Measurements from ENCODE around the gene FARS2.
"Not testable (repeated sequence)": the region's sequence is repeated elsewhere in the genome, so short reads cannot be mapped to it uniquely, and the experiment has no call there.

Gene FARS2

DNA sequence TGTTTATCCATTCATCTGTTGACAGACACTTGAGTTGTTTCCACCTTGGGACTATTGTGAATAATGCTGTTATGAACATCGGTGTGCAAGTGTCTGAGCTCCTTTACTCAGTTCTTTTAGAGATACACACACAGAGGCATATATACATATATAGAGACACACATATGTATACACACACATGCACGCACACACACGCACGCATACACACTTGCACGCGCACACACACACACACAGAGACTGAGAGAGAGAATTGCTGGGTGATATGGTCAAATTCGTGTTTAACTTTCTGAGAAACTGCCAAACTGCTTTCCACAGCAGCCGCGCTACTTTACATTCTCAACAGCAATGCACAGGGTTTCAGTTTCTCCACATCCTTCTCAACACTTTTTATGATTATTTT, 273.3 kb downstream of the FARS2 start:
- no peak for DNase-seq

DNA sequence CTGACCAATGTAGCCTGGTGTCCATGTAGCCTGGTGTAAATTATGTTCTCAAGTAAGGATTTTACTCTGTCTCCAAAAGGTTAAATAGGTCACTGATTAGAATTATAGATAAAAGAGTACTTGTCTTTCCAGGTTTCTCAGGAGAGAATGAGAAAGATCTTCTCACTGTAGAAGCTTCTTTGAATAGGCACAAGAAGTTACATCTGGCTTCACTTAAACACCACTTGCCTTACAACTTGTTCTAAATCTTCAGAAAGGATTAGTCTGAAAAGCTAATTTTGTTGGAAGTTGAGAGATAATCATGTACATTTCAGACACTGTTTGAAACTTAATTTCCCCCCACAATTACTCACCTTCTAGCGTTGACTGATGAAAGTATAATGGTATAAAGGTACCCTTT, 275.3 kb downstream of the FARS2 start:
- DNase-seq, result no peak

DNA sequence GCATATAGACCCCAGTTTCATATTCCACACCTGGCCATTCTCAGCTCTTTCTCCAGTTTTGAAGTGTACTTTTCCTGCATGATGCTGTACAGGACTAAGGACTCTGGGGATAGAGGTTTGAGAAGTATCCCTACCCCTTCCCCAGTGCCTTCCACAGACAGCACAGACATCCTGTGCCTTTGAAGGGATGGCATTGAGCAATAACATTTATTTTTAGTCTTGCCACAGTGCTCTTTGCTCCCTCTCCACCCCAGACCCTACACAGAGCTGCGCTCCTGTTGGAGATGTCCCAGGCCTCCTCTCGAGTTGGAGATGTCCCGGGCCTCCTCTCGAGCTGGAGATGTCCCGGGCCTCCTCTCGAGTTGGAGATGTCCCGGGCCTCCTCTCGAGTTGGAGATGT, 275.8 kb downstream of the FARS2 start:
- no peak for DNase-seq

DNA sequence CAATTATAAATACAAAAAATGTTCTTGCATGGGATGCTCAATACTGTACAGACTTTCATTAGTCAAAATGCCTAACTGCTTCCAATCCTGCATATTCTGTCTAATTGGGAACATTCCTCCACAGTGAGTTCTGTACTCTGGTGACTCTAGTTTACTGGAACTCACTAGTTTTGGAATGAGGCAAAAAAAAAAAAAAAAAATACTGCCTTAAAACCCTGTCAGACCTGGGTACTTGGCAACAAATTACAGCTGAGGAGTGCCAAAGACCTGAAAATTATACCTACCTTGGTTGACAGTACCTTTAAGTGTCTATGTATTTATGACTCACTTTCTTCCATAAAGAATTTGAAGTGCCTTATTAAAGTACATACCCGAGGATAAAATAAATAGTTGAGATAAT, 276.7 kb downstream of the FARS2 start:
- no peak for DNase-seq

DNA sequence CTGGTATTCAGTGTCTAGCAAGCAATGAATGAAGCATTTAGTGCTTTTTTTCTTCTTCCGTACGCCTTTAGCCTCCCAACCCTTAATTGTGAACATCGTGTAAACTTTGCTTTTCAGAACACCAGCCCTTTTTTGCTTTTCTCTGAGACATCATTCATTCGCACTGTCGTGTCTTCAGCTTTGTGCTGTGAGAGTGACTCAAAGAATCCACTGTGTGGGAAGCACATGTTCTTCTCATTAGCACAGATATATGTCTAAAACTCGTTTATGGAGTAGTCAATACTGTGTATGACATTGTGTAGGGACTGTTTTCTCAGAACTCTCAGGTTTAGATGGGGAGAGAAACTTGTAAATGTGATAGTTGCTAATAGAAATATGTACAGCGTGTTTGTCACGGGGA, 279.1 kb downstream of the FARS2 start:
- DNase-seq, result no peak

DNA sequence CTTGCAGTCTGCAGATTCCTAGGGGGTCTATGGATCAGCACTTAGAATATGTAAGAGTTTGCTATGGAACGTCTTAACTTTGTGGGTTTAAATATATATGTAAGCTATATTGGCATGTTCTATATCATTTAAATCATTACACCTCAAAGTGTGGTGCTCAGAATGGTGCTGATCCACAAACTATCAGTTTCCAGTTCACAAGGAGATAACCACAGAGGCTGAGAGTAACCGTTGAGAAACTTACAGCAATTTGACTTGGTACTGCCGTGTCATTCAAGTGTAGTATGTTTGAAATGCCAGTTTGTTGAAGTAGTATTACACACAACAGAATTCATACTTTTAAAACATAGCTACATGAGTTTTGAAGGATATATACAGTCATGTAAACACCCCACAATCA, 279.7 kb downstream of the FARS2 start:
- DNase-seq, result no peak

DNA sequence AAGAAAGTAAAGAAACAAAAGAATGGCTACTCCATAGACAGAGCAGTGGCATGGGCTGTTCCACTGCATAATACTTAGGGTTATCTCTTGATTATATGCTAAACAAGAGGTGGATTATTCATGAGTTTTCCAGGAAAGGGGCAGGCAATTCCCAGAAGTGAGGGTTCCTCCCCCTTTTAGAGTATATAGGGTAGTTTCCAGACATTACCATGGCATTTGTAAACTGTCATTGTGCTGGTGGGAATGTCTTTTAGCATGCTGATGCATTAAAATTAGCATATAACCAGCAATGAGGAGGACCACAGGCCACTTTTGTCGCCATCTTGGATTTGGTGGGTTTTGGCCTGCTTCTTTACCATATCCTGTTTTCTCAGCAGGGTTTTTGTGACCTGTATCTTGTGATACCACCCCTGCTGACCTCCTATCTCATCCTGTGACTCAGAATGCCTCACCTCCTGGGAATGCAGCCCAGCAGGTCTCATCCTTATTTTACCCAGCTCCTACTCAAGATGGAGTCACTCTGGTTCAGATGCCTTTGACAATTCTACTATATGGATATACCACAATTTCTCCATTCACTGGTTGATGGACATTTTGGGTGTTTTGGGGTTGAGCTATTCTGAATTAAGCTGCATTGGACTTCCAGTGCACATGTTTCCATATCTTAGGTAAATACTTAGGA, 280.6 kb downstream of the FARS2 start:
- DNase-seq, result no peak

DNA sequence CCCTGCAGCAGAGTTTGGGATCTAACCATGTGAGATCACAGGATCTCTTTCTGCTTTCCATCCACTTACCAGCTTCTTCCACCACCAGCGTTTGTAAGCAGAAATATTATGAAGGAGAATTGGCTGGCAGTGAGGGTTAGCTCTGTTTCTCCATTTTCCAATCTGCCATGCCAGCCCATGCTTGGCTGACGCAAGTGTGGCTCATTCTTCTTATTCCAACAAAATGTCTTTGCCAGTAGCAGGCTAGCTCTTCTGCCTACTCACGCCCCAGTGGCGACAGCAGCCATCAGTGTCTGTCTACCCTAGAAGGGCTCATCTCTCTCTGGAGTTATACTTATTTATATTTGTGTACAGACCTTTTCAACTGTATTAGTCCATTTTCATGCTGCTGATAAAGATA, 286.2 kb downstream of the FARS2 start:
- DNase-seq, result peak in 4 of 56 donors; percentile 2 to 40 (median 11)

DNA sequence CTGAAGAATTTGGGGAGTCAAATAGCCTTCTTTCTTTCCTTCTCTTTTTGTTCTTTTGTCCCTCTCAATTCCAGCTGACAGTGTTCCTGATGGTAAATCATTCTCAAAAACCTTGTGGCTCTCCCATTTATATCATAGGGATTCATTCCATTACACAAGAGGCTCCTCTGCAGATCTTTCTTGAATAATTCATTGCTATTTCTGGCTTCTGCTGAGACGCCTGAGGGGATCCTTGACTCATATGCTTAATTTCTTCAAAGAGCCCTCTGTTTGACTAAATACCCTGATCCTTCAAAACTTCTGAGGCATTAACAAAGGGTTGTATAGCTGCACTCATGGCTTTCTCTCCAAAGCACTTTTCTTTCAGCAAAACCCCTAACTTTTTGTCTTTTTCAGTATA, 289.3 kb downstream of the FARS2 start:
- no peak for DNase-seq

DNA sequence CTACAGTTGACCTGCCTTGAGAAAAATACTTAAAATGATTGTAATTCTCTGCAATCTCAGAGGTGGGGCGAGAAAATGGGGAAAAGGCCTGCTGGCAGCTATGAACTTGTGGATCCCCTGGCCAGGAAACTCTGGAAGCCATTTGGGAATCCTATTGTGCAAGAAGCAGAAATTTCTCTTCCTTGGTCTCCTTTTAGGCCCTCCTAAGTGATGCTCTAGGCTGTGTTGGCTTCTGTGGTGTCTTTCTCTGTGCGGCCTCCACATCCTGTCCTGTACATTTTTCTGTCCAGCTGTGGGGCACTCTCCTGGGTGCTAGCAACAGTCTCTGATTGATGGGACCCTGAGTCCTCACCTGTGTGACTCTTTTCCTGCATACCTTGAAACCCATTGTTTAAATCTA, 290.9 kb downstream of the FARS2 start:
- DNase-seq, result no peak

DNA sequence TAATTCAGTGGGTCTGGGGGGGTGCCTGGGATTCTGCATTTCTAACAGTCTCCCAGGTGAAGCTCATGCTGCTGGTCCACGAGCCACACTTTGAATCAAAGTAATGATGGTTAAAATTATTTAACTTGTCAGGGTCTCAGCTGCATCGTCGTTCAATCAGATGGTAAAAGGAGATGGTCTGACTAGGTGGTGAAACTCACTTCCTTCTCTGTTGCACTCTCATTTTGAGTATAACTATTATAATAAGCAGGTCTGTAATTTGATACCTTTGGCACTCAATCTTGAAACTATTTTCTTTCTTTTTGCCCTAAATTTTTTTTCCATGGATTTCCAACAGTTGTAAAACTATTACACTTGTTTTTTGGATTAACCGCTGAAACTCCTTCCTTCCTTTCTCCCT, 292.5 kb downstream of the FARS2 start:
- no peak for DNase-seq

DNA sequence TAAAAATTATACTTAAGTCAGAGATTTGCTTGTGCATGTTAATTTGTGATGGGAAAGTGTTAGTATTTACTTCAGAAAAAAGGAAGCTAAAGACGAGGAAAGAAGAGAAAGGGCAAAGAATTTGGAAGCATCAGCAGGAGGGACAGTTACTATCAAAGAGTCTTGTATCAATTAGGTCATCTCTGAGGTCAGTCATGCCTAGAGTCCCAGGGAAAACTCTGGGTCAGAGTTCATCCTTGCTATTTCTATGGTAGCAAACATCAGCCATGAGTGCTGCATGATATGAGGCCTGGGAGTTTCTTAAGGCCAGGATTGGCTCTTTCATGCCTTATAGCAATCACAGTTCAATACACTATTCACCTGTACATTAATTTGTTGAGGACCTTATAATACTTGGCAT, 292.9 kb downstream of the FARS2 start:
- no peak for DNase-seq

DNA sequence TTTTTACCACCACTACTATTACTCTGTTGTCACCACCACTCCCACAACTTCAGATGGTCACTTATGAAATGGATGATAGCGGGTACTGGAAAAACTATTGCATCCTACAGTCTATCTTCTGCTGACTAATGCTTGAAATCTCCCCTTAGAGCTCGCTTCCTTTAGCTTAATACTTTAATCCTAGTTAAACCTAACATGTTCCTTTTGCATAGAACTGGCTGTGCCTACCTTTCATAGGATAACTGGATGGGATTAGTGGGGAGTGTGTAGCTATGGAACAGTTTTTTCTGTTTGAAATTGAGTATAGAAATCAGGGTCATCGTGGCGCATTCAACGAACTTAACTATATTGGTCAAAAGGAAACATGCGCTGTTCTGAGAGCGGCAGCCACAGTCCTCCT, 294.7 kb downstream of the FARS2 start:
- no peak for DNase-seq

DNA sequence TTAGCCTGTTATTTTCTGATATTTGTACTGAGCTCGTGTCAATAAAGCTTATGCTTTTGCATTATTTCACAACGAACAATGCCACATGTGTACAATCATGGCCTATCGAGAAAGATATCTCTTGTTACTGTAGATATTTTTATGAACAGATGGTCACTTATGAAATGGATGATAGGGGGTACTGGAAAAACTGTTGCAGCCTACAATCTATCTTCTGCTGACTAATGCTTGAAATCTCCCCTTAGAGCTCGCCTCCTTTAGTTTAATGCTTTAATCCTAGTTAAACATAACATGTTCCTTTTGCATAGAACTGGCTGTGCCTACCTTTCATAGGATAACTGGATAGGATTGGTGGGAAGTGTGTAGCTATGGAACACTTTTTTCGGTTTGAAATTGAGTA, 296.2 kb downstream of the FARS2 start:
- no peak for DNase-seq

DNA sequence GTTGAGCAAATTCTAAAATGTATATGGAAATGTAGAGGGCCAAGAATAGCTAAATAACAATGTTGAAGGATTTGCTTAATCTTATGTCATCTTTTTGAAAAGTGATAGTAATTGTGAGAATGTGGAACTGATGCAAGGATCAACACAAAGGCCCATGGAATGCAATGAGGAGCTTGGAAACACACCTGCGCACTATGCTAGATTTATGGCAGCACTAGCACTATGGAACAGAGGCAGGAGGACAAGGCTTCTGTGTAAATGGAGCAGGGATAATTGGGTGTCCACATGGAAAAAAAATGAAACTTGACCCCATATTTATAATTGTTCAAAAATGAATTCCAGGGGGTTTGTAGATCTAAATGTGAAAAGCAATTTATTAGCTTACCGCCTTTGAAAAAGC, 298.3 kb downstream of the FARS2 start:
- DNase-seq, result no peak

DNA sequence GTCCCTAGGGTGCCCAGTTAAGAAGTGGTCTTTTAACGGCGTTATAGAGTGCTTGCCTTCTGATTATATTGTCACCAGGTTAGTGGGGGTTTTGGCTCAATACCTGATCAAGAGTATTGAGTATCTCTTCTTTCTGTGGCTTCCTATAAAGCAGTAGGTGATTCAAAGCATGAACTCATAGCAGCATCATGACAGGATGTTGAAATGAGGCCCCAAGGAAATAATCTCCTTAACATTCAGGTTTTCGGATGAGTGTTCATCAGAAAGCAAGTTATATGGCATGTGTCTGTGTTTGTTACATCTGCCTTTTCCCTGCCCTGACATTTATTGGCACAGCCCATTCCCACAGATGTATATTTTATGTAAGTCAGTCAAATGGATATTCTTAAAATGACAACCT, 301.0 kb downstream of the FARS2 start:
- DNase-seq, result no peak

DNA sequence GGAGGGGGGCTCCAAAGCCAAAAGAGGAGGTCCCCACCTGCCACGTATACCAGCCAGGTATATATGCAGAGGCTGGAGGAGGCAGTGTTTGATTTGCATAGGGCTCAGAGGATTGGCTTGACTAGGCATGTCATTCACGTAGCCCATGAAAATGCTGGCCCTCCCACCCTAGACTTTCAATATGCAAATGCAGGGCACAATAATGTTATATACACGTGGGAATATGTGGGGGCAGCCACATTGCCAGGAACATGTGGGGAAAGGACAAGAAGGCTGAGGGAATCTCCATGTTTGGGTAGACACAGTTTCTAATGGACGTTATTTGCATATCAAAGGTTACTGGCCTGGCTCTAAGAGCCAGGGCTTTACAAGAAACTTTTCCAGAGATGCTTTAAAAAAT, 301.8 kb downstream of the FARS2 start:
- DNase-seq, result no peak

DNA sequence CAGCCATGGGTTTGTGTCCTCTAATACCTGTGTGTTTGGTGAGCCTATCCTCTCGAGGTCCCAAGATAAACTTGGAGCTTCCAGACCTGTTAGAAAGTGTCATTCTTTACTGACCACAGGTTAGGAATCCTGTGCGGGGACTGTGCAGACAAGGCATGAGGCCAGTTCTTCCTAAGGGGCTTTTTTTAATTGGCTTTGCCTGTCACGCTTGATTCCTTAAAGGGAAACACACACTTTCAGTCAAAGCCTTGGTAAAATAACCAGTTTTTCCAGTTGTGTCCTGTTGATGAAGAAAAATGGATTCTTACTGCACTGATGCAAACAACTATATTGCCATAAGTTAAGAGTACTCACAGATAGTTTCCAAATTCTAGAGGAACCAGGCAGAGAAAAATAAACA, 303.4 kb downstream of the FARS2 start:
- DNase-seq, result not testable (repeated sequence)

DNA sequence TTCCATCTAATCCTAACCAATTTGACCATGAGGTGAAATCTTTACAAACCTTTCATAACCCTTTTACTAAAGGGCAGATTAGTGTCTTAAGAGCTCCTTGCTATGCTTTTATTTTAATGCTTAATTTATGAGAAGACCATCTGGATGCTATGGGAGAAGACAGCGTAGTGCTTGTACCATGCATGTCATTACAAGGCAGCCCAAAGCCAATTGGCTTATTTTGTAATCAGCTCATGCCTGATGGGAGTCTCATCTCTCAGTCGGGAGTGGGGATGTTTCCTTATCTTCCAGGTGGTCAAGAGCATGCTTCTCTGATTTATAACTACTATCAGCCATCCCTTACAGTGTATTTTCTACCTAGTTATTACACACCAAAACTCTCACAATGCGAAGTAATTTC, 304.7 kb downstream of the FARS2 start:
- DNase-seq, result no peak

DNA sequence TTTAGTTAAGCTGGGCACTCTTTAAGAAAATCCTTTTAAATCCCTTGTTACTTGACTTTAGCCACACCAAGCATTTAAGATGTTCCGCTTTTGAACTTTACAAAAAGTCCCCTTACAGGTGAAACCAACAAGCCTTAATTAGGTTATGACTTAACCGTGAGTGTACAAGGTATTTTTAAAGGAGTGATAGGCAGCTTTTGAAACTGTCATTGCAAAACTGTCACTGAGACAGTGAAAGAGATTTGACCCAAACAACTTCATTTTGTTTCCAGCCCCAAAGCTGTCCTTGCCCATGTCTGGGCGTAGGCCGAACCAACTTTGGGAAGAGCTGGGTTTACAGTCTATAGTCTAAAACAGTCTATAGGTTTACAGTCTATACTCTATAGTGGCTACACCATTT, 305.4 kb downstream of the FARS2 start:
- DNase-seq, result no peak

DNA sequence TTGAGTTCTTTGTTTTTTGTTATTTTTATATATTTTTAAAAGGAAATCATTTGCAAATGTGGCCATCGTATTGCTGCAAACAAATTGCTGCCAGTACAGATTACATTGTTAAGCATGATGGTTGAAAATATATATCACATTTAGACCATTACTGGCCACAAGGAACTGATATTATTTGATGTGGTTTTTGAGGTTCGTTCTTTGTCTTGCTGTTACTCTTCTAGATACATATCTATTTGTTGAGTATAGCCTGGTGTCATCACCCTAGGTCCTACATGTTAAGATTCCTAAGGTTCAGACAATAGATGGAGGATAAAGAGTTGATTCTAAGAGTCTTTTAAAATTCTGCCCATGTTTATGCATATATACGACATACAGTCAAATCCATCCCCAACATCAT, 306.0 kb downstream of the FARS2 start:
- DNase-seq, result no peak

DNA sequence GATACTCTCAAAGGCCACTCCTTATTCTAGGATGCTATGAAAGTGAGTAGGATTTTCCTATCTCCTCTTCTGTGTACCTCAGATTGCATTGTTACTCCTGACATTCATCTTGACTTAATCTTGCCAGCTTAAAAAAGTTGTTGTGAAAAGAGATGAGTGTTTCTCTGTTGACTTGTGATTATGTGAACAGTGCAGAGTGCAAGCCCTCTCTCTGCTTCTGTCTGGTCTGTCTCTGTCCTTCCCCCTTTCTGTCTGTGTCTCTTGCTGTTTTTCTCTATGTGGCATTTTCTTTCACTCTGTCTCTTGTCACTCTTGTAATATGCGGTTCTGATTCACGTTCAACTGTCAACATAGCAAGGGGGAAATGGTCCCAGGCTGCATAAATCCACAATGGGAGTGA, 306.6 kb downstream of the FARS2 start:
- DNase-seq, result no peak

DNA sequence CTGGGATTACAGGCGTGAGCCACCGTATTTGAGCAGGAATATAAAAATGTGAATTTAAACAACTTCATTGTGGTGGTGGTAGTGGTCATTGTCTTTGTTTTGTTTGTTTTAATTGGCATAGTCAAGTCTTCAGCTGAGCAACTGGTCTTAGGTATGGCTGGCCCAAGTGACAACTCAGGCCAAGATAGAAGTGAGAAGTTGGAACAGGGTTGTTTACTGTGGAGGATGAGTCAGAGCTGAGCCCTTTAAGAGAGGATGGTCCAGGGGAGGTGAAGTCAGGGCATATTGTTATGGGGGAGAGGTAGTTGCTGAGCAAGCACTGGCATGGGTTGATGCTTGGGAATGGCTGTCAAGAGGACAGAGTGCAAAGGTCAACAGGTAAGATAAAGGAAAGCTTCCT, 308.2 kb downstream of the FARS2 start:
- no peak for DNase-seq

DNA sequence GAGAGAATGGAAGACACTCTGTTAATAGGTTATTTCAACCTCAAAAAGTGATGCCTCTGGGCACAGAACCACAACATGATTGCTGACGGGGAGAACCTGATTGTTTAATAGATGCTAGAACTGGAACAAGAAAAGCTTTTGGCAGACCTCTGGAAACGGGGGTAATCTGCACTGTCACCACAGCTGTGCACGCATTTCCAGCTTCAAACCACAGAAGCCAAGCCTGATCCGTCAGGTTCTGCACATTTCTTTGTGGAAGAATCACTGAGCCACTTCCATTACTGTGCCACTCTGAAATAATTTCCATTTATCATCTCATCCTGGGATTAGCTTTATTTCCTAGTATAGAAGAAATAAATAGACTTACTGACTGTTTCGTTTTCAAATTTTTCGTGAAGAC, 309.3 kb downstream of the FARS2 start:
- no peak for DNase-seq
